ENCODE data around the gene BCAS3.

DNA sequence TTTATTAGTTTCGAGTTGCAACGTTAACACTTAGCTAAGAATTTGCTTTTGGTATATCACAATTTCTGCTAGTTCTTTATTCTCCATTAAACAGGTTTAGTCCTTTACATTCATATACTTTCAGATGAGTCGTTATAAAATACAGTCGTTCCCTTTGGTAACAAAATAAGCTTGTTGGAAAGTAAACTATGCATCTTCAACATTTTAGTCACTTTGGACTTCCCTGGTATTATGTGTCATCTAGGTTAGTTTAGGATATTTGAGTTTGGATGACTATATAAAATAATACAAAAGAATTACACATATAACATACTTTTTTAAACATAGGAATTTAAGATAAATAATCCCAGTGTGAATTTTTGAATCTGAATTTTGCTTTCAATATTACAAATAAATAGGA lies 351.5 kb downstream of the BCAS3 start:
- TF ChIP-seq, protein P1, sequence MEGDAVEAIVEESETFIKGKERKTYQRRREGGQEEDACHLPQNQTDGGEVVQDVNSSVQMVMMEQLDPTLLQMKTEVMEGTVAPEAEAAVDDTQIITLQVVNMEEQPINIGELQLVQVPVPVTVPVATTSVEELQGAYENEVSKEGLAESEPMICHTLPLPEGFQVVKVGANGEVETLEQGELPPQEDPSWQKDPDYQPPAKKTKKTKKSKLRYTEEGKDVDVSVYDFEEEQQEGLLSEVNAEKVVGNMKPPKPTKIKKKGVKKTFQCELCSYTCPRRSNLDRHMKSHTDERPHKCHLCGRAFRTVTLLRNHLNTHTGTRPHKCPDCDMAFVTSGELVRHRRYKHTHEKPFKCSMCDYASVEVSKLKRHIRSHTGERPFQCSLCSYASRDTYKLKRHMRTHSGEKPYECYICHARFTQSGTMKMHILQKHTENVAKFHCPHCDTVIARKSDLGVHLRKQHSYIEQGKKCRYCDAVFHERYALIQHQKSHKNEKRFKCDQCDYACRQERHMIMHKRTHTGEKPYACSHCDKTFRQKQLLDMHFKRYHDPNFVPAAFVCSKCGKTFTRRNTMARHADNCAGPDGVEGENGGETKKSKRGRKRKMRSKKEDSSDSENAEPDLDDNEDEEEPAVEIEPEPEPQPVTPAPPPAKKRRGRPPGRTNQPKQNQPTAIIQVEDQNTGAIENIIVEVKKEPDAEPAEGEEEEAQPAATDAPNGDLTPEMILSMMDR (IDR thresholded peaks at IDR 0.05; ENCODE audit: low read depth, low read length, missing input control): no peak
- TF ChIP-seq FOXA1 (IDR thresholded peaks at IDR 0.05): no peak
- TF ChIP-seq, protein P2, sequence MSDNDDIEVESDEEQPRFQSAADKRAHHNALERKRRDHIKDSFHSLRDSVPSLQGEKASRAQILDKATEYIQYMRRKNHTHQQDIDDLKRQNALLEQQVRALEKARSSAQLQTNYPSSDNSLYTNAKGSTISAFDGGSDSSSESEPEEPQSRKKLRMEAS (IDR thresholded peaks at IDR 0.05): no peak
- TF ChIP-seq TAF1 (conservative IDR thresholded peaks at IDR 0.05): no peak
- TF ChIP-seq HNF4G (IDR thresholded peaks at IDR 0.05): no peak
- TF ChIP-seq, protein P3, sequence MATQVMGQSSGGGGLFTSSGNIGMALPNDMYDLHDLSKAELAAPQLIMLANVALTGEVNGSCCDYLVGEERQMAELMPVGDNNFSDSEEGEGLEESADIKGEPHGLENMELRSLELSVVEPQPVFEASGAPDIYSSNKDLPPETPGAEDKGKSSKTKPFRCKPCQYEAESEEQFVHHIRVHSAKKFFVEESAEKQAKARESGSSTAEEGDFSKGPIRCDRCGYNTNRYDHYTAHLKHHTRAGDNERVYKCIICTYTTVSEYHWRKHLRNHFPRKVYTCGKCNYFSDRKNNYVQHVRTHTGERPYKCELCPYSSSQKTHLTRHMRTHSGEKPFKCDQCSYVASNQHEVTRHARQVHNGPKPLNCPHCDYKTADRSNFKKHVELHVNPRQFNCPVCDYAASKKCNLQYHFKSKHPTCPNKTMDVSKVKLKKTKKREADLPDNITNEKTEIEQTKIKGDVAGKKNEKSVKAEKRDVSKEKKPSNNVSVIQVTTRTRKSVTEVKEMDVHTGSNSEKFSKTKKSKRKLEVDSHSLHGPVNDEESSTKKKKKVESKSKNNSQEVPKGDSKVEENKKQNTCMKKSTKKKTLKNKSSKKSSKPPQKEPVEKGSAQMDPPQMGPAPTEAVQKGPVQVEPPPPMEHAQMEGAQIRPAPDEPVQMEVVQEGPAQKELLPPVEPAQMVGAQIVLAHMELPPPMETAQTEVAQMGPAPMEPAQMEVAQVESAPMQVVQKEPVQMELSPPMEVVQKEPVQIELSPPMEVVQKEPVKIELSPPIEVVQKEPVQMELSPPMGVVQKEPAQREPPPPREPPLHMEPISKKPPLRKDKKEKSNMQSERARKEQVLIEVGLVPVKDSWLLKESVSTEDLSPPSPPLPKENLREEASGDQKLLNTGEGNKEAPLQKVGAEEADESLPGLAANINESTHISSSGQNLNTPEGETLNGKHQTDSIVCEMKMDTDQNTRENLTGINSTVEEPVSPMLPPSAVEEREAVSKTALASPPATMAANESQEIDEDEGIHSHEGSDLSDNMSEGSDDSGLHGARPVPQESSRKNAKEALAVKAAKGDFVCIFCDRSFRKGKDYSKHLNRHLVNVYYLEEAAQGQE (IDR thresholded peaks at IDR 0.05): no peak
- TF ChIP-seq RXRA (IDR thresholded peaks at IDR 0.05): no peak
- no peak for TF ChIP-seq JUND (IDR thresholded peaks at IDR 0.05)
